ENCODE results near the gene DHRS7B. TPM values are rescaled to one million over a fixed set of nuclear protein-coding genes. Genes with fewer than 3 reads are reported as not detected.
"Not testable (repeated sequence)": the region's sequence is repeated elsewhere in the genome, so short reads cannot be mapped to it uniquely, and the experiment has no call there.

Gene DHRS7B, protein sequence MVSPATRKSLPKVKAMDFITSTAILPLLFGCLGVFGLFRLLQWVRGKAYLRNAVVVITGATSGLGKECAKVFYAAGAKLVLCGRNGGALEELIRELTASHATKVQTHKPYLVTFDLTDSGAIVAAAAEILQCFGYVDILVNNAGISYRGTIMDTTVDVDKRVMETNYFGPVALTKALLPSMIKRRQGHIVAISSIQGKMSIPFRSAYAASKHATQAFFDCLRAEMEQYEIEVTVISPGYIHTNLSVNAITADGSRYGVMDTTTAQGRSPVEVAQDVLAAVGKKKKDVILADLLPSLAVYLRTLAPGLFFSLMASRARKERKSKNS
- 14.0 and 17.6 TPM in 2 replicates for total RNA-seq

DNA sequence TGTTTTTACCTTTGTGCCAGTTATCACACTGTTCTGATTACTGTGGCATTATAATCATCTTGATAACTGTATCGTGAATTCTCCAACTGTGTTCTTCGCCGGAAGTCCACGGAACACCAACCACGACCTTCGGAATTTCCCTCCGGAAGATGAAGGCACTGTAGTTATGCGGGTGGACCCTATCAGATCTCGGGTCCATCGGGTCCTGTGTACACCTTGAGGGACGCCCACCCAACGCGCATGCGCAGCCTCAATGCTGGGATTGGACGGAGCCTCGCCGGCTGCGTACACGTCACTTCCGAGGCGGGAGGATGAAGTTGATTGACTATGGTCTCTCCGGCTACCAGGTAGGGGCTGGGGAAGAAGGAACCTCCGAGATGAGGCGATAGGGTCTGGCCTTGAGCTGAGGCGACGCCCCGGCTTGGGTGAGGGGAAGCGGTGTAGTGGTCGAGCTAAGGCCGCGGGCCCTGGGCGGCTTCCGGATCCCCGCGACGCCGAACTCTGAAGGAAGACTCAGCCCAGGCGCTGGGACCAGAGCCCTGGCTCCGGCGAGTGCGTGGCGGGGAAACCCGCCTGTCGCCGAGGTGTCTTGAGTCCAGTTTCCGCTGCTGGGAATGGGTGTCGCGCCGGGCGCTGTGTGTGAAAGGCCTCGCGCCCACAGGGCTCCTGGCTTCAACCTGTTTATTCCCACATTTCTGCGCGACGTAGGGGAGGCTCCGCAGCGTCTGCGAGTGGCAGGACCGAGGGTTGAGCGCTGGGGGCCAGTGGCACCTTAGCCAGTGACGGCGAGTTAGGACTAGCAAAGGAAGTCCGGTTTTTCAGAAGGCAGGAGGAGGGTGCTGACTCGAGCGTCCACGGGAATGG, at the start of gene DHRS7B:
TSS of gene DHRS7B (plus strand) at position 320 of the 864 bp plus-strand sequence. CDS start at position 328, 8 bp downstream.
- intact Hi-C loops (cut with micrococcal nuclease) = loop anchor here (1.0 to 10.0 kb wide), 13 partner anchors 28 to 972 kb away; partner anchors contain the start of genes MAP2K3, NATD1, TMEM11 and USP22

- intact Hi-C loops (cut with micrococcal nuclease) = no loop called here
These were observed 49.5 kb upstream of the DHRS7B start for GRCh38 chr17:21077281-21077680.

DNA sequence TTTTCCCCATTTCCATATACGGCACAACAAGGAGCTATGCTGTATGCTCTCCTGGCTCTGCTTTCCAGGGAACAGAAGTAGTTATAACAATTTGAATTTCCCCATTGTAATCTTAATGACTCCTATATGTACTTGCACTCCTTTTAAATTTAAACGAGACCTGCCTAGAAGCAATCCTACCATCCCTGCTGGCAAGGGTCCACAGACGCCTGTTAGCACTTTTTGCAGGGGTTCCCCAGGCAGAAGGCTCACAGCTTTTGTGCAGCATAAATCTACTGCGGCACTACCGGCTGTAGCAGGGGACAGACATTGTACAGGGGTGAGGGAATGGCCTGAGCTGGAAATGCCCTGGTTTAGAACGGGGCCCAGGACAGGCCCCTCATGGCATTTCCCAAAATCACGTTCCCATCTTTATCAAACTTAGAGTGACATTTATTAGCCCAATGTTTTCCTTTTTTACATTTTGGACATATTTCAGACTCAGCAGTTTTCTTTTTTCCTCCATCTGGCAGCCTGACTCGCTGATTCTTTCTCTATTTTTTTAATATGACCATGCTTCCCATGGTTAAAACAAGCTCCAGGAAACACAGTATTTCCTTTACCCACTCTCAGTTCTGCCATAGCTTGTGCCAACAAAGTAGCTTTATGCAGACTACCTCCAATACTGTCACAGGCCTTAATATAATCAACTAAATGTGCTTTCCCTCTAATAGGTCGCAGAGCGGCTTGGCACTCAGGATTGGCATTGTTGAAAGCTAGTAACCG, 48.6 kb upstream of the DHRS7B start:
- intact Hi-C loops (cut with micrococcal nuclease) = no loop called here

DNA sequence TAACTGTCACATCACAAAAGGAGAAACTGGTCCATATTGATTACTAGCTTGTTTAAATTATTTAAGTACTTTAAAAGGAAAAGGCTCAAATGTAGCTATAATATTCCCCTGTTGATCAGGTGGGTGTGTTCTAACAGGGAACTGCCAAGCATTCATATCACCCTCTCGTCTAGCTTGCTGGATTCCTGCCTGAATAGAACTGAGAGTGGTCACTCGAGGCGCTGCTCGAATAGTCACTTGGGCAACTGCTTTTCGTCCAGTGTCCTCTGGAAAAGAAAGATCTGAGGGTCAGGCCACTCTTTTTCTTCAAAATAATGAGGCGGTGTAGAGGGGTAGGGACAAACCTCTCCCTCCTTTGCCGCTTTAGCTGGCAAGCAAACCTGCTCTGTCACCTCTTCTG, 47.6 kb upstream of the DHRS7B start:
- intact Hi-C loops (cut with micrococcal nuclease) = no loop called here

DNA sequence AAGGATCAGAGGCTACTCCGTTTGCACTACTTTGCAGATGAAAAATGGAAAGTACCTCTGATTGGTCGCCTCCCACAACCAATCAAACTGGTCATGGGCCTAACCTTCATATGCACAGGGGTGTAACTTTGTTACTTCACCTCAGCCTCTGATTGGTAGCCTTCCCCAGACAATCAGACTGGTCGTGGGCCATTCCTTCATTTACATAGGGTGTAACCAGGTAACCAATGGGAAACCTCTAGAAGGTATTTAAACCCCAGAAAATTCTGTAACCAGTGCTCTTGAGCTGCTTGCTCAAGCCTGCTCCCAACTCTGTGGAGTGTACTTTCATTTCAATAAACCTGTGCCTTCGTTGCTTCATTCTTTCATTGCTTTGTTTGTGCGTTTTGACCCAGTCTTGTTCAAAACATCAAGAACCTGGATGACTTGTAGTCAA, 44.7 kb upstream of the DHRS7B start:
- intact Hi-C loops (cut with micrococcal nuclease) = no loop called here

GRCh38 chr17:21085280-21085679, 41.5 kb upstream of the DHRS7B start:
- intact Hi-C loops (cut with micrococcal nuclease) = not testable (repeated sequence)

DNA sequence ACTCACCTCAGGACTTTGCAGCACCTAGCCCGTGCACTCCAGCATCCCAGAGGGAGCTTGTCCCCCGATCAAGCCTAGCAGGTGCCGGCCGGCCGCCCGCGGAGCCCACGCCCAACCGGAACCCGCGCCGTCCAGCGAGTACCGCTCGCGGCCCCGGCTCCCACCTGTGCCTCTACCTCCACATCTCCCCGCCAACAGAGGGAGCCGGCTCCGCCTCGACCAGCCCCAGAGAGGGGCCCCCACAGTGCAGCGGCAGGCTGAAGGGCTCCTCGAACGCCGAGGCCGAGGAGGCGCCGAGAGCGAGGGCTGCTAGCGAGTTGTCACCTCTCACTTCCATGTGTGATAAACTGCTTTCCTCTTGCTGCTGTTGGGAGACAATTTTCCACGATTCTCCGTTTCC, 41.1 kb upstream of the DHRS7B start:
- intact Hi-C loops (cut with micrococcal nuclease) = no loop called here

DNA sequence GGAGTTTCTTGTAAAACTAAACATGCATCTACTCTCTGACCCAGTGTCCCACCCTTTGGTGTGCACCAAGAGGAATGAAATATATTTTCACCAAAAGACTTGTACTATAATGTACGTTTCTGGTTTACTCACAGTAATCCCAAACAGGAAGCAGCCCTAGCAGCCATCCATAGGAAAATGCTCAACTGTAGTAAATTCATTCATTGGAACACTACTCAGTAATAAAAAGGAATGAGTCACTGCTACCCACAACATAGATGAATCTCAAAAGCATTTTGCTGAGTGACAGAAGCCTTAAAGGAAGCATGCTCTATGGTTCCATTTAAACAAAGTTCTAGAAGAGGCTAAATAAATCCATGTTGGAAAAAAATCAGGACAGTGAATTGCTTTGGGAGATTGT, 37.6 kb upstream of the DHRS7B start:
- intact Hi-C loops (cut with micrococcal nuclease) = no loop called here

DNA sequence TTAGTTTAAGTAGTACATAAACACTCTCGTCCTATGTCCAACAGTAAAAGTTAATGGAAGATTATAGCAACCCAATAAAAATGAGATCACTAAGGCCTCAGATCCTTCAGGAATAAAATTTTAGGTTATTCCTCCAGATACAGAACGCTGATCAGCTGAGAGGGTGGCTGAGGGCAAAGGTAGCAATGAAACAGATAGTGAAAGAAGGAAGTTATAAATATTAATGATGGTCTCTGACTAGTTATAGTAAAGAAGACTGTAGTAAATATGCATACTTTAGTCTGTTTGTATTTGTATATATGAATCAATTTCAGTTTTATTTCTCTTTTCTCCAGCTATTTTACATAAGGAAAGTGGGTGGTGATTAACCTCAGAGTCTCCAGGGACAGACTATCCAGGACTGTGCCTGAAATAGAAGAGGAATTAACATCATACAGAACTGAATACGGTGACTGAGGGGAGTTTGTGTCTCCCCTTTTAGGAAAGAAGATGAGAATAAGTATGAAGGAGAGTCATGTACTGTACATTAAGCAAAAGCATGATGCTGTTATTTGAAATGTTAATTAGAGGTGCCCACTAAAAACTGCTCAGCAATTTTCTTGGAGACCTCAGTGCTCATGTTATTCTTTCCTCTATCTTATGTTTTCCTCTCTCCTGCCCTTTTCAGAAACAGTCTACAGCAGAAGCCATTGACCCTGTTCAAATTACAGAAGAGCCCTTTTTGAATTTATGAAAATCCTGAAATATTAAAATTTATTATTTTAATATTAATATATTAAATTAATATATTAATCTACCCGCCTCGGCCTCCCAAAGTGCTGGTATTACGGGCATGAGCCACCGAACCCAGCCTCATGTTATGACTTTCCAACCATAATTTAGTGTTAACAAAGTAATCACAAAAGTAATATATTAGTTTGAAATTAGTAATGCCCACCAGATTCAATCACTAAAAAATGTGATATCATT, 36.5 kb upstream of the DHRS7B start:
- intact Hi-C loops (cut with micrococcal nuclease) = no loop called here

DNA sequence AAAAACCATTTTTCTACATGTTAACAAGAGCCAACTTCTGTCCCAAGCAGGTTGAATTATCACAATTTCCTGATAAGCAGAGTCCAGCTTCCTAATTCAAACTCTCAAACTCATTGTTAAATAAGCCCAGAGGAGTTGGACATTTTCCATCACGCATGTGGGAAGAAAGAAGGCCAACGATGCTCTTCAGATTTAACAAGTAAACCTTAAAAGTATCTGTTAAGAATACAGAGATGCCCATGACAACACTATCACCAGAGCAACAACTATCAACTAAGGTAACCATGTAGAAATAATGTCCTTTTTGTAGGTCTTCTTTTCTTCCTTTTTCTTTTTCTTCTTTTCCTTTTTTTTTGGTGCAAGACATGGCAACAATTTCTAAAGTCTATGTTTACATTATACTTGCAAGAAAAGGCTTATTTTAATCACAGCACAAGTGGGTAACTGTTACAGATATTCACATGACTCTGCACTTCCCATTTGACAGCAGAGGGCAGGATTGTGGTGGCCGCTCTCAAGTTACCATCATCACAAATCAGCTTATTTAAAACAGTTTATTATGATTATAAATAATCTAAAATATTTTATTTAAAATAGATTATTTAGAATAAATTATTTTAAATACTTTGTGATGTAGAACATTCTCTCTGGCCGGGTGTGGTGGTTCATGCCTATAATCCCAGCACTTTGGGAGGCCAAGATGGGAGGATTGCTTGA, 35.7 kb upstream of the DHRS7B start:
- intact Hi-C loops (cut with micrococcal nuclease) = no loop called here

DNA sequence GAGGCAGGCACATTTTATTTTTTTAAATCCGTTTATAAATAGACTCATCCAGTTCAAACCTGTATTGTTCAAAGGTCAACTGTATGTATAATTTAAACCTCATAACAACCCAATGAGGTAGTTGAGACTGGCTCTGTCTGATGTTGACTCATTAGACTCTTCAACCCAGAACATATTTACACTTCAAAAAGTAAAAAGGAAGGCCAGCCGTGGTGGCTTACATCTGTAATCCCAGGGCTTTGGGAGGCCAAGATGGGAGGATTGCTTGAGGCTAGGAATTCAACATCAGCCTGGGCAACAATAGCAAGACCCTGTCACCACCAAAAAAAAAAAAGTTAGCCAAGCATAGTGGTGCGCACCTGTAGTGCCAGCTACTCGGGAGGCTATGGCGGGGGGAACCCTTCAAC, 32.5 kb upstream of the DHRS7B start:
- intact Hi-C loops (cut with micrococcal nuclease) = no loop called here

- intact Hi-C loops (cut with micrococcal nuclease) = loop anchor here (5.0 kb wide), 1 partner anchor 293 kb away; no protein-coding TSS in a partner anchor
These were observed 31.0 kb upstream of the DHRS7B start for GRCh38 chr17:21095735-21096134.

- intact Hi-C loops (cut with micrococcal nuclease) = loop anchor here (5.0 kb wide), 1 partner anchor 295 kb away; no protein-coding TSS in a partner anchor
These were observed 29.9 kb upstream of the DHRS7B start for GRCh38 chr17:21096874-21097273.

- intact Hi-C loops (cut with micrococcal nuclease) = loop anchor here (1.0 to 5.0 kb wide), 9 partner anchors 20 to 1122 kb away; partner anchors contain the start of genes AKAP10, DHRS7B, NATD1 and TMEM11
These were observed 27.7 kb upstream of the DHRS7B start for GRCh38 chr17:21098934-21099689.

GRCh38 chr17:21100636-21101035, 26.1 kb upstream of the DHRS7B start:
- intact Hi-C loops (cut with micrococcal nuclease) = no loop called here

DNA sequence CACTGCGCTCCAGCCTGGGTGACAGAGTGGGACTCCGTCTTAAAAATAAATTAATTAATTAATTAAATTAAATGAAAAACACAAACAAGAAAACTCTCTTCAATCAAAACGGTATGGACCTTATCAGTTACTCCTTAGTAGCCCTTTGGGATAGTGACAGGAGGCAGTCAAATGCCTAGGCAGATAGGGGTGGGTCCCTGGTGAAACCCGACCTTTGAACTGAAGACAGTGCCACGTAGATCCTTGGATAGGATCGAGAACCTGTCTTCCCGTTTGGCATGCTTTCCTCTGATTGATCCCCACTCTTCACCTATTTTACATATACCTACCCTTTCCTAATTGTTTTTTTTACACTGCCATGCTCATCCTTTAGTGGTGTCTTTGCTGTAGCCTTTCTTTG, 22.2 kb upstream of the DHRS7B start:
- intact Hi-C loops (cut with micrococcal nuclease) = no loop called here

DNA sequence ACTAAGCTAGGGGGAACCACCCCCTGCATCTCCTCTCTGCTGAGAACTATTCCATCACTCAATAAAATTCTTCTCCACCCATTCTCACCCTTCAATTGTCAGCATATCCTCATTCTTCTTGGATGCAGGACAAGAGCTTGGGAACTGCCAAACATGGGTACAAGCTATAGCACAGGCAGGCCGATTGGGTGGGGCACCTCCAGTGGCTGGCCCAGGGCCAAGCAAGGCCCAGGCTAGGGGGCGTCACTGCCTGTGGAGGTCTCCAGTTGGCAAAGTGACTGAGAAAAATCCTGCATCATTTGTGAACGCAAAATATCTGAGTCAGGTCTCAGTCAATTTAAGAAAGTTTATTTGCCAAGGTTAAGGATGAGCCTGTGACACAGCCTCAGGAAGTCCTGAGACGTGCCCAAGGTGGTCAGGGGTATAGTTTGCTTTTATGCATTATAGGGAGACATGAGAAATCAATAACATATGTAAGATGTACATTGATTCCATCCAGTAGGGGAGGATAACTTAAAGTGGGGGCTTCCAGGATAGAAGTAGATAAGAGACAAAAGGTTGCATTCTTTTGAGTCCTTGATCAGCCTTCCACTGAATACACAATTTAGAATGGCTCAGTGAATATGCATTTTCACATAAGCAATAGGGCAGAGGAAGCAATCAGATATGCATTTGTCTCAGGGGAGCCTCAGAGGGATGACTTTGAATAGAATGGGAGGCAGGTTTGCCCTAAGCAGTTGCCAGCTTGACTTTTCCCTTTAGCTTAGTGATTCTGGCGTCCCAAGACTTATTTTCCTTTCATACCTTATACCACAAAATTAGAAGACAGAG, 21.5 kb upstream of the DHRS7B start:
- intact Hi-C loops (cut with micrococcal nuclease) = no loop called here

DNA sequence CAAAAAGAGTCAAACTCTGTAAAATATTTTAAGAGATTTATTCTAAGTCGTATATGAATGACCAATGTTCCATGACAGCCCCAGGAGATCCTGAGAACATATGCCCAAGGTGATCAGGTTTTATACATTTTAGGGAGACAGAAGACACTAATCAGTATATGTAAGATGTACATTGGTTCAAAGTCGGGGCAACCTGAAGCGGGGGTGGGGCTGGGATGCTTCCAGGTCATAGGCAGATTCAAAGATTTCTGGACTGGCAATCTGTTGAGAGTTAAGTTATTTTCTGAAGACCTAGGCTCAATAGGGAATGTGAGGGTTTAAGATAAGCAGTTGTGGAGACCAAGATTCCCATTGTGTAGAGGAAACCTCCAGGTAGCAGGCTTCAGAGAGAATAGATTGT, 20.4 kb upstream of the DHRS7B start:
- intact Hi-C loops (cut with micrococcal nuclease) = no loop called here

Data from T-helper 1 cell treated with Interleukin-12 subunit alpha and Interleukin-12 subunit beta and Interleukin-4 antibody, amounts not matched to agents 30 ng/mL and 1 ng/mL, for 36 hours (primary cell).